Endothelial cell (in vitro differentiated cells): Measurements from ENCODE around the gene LCN6. TPM values are rescaled to one million over a fixed set of nuclear protein-coding genes. Genes with fewer than 3 reads are reported as not detected.

ENCODE experiments used
- DNase-seq: peaks from one replicate; pipeline ENCODE4 v3.0.0; 2021; ENCODE audit warnings: low spot score
- H3K27ac Mint-ChIP-seq: one replicate; pipeline ENCODE4 v1.8.0; 2021; ENCODE audit warnings: mixed read lengths, inconsistent platforms; ENCODE audit not compliant: unreplicated experiment
- H3K27me3 Mint-ChIP-seq: one replicate; pipeline ENCODE4 v1.8.0; 2021; ENCODE audit warnings: mild to moderate bottlenecking, moderate library complexity, mixed read lengths, inconsistent platforms; ENCODE audit not compliant: unreplicated experiment
- H3K36me3 Mint-ChIP-seq: one replicate; pipeline ENCODE4 v1.8.0; 2021; ENCODE audit warnings: mild to moderate bottlenecking, low read depth, mixed read lengths, inconsistent platforms; ENCODE audit not compliant: unreplicated experiment
- H3K4me1 Mint-ChIP-seq: one replicate; pipeline ENCODE4 v1.8.0; 2021; ENCODE audit warnings: mild to moderate bottlenecking, mixed read lengths, inconsistent platforms; ENCODE audit not compliant: unreplicated experiment
- H3K4me3 Mint-ChIP-seq: one replicate; pipeline ENCODE4 v1.8.0; 2021; ENCODE audit warnings: mild to moderate bottlenecking, mixed read lengths, inconsistent platforms; ENCODE audit not compliant: unreplicated experiment
- H3K9me3 Mint-ChIP-seq: one replicate; pipeline ENCODE4 v1.8.0; 2021; ENCODE audit warnings: mixed read lengths, inconsistent platforms; ENCODE audit not compliant: unreplicated experiment
- total RNA-seq: library from RNA; stranded (reverse); fragmentation: NEBNext Ultra II Directional; extraction: Animal tissue kit (Norgen Biotek cat#: 25700); gene quantifications from one replicate; pipeline ENCODE4 v1.2.1, GENCODE V29; 2021; ENCODE audit not compliant: unreplicated experiment
- TF ChIP-seq, protein P1 (sequence below): fragments of 200-600 bp; sonication (generic); IDR thresholded peaks from one replicate; pipeline ENCODE4 v1.5.0; 2021; ENCODE audit warnings: antibody characterized with exemption; ENCODE audit not compliant: unreplicated experiment

The LCN6 gene
- total RNA-seq, 1 donor from 2014 or later = not detected

DNA sequence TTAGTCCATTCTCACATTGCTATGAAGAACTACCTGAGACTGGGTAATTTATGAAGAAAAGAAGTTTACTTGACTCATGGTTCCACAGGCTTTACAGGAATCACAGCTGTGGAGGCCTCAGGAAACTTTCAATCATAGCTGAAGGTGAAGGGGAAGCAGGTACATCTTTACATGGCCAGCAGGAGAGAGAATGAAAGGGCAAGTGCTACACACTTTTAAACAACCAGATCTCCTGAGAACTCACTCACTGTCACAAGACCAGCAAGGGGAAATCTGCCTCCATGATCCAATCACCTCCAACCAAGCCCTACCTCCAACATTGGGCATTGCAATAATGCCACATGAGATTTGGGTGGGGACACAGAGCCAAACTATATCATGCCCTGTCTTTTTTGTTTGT, 3.5 kb upstream of the LCN6 start:
- no peak for DNase-seq
- Mint-ChIP-seq H3K27me3 (peaks cover 14% of the 10 kb centered on the region), H3K27ac (no peak overlapping the region), H3K9me3 (peaks cover 6% of the 10 kb centered on the region), H3K36me3 (peaks cover 7% of the 10 kb centered on the region), H3K4me1 (no peaks in the 10 kb centered on the region), H3K4me3 (no peak overlapping the region)
- TF ChIP-seq, protein P1, sequence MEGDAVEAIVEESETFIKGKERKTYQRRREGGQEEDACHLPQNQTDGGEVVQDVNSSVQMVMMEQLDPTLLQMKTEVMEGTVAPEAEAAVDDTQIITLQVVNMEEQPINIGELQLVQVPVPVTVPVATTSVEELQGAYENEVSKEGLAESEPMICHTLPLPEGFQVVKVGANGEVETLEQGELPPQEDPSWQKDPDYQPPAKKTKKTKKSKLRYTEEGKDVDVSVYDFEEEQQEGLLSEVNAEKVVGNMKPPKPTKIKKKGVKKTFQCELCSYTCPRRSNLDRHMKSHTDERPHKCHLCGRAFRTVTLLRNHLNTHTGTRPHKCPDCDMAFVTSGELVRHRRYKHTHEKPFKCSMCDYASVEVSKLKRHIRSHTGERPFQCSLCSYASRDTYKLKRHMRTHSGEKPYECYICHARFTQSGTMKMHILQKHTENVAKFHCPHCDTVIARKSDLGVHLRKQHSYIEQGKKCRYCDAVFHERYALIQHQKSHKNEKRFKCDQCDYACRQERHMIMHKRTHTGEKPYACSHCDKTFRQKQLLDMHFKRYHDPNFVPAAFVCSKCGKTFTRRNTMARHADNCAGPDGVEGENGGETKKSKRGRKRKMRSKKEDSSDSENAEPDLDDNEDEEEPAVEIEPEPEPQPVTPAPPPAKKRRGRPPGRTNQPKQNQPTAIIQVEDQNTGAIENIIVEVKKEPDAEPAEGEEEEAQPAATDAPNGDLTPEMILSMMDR = no peak

DNA sequence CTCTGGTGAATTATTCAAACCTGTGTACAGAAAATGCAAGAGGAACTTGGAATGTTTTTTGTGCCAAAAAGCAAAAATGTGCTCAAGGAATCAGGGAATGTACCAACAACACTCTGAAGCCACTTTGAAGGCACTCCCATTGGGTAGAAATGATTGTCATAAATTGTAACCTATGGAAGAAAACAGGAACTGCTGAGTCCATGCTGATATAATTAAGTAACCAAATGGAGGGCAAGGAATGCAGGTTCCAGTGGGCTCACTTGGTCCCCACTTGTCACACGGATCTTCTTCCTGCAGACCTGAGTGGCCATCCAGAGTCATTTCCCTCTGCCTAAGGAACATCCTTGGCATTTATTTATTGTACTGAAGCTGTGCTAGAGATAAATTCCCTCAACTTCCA, 2.9 kb upstream of the LCN6 start:
- peaks cover 7% of the 10 kb centered on the region for H3K36me3 Mint-ChIP-seq
- DNase-seq = no peak
- H3K4me3 Mint-ChIP-seq = no peak overlapping the region
- no peak overlapping the region for H3K27ac Mint-ChIP-seq
- TF ChIP-seq, protein P1 = no peak
- H3K9me3 Mint-ChIP-seq = peaks cover 6% of the 10 kb centered on the region
- H3K4me1 Mint-ChIP-seq = no peaks in the 10 kb centered on the region
- peaks cover 13% of the 10 kb centered on the region for H3K27me3 Mint-ChIP-seq

DNA sequence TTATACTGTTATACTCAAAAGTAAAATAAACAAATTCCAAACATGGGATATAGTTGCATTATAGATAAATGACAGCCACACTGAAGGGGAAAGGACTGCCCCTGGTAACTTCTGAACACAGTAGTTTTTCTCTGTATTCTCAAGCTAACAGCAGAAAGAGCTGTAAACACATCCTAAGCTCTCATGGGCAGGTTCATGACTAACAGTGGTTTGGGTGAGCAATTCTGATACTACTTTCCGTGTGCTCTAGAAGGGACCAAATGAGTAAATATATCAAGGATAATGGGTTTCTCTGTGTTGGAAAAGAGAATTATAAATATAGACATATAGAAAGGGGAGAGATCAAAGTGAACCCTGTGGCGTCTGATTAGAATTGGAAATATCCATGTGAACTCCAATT, 2.2 kb upstream of the LCN6 start:
- no peak overlapping the region for H3K4me3 Mint-ChIP-seq
- TF ChIP-seq, protein P1 = no peak
- DNase-seq = no peak
- no peaks in the 10 kb centered on the region for H3K4me1 Mint-ChIP-seq
- H3K27ac Mint-ChIP-seq = no peak overlapping the region
- peaks cover 6% of the 10 kb centered on the region for H3K36me3 Mint-ChIP-seq
- H3K27me3 Mint-ChIP-seq = peaks cover 6% of the 10 kb centered on the region
- H3K9me3 Mint-ChIP-seq = peaks cover 6% of the 10 kb centered on the region

DNA sequence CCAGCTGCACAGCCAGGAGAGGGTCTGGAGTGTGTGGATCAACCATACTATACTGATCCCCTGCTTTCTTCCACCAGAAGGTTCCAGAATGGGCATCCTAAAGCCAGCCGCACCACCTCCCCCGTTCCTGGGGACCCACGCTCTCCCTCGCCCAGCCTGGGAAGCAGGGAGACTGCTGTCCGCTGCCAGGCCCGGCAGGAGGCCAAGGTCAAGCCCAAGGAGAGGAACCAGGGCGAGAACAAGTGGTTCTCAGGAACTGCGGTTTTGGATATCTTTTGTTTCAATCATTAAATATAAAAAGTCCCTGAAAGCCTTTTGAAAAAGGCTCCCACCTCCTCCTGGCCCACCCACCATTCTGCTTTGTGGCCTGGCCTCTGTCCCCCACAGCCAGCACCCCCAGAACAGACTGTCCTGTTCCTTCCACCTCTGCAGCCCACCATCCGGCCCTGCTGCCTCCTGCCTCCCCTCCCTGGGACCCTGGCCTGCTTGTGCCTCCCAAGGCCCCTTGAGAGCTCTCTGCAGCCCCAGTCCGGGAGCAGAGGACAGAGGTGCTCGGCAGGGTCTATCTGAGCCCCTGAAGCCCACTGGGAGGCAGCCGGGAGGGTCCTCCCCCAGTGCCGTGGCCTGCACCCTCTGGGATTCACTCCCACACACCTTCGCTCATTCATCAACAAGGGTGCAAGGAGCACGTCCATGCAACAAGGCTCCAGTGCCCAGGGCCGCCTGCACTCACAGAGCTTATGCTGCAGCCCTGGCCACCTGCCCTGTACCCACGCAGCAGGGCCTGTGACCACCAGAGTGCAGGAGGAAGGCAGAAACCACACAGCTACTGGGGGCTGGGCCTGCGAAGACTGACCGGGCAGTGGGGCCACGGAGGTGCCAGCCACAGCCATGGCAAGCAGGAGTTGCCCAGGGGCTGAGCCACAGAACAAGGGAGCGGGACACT, 614 bp upstream of the LCN6 start:
- Mint-ChIP-seq H3K4me3 (no peak overlapping the region), H3K27me3 (peaks cover 5% of the 10 kb centered on the region), H3K4me1 (no peaks in the 10 kb centered on the region), H3K27ac (no peak overlapping the region), H3K36me3 (peaks cover 4% of the 10 kb centered on the region), H3K9me3 (peaks cover 6% of the 10 kb centered on the region)
- TF ChIP-seq, protein P1 = no peak
- no peak for DNase-seq
